GM23248 (cell line): Measurements from ENCODE around the gene SHROOM4.

Experiments used
- EZH2 ChIP-seq: fragments of 200-600 bp; sonication (generic); IDR thresholded peaks from 2 replicates; pipeline ENCODE4 v1.6.1; 2018; ENCODE audit warnings: antibody characterized with exemption, mild to moderate bottlenecking; ENCODE audit not compliant: insufficient read depth, poor library complexity, severe bottlenecking
- EZH2phosphoT487 ChIP-seq: fragments of 200-600 bp; sonication (generic); IDR thresholded peaks from 2 replicates; pipeline ENCODE4 v1.6.1; 2018; ENCODE audit warnings: antibody characterized with exemption, moderate library complexity, mild to moderate bottlenecking, low read depth; ENCODE audit not compliant: insufficient read depth

DNA sequence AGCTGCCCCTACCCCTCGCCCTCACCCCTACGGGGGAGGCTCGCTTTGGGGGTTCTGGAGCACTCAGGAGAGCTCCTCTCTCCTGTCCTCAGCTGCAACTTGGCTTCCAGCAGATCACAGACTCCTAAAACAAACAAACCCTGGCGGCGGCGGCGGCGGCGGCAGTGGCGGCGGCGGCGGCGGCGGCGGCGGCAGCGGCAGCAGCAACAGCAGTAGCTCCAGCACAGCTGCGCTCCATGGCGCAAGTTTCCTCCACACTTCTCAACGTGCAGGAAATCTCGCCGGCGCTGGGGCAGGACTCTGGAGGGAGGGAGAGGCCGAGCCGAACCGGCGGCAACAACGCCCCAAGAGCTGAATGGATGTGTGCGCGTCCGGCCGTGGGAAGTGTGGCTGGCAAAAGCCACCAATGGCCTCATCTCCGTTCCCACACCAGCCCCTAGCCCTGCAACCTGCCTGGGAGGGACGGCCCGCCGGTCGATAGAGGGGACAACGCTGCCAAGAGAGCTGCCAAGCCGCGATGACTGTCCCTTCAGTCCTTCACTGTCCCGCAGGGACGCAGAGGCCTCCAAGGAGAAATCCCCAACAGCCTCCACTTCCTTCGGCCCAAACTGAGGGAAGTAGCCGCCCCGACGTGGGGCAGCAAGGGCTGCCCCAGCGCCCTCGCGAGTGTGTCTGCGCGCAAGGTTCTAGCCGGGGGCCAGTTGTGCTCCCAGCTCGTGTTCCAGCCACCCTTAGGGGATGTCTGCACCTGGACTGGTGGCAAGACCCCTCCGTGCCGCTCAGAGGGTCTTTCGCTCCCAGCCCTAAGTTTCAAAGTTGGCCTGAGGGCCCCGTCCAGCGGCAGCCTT is 775 bp downstream of the SHROOM4 start:
- TF ChIP-seq EZH2 = no peak
- TF ChIP-seq EZH2phosphoT487 = no peak
